Panc1 (cell line): ENCODE measurements around the gene NOMO2.
"Not testable (repeated sequence)": the region's sequence is repeated elsewhere in the genome, so short reads cannot be mapped to it uniquely, and the experiment has no call there.

Experiments used
- CTCF ChIP-seq: fragments of 450-650 bp; IDR thresholded peaks from 2 replicates; pipeline ENCODE4 v1.5.1; 2017; ENCODE audit warnings: mild to moderate bottlenecking
- POLR2AphosphoS5 ChIP-seq: IDR thresholded peaks from 2 replicates; pipeline ENCODE4 v1.6.1; 2012; ENCODE audit warnings: mild to moderate bottlenecking, low read depth, low read length, moderate library complexity
- TF ChIP-seq, protein P1 (sequence below), 2 experiments: IDR thresholded peaks; 2 replicates each; pipeline ENCODE4 v1.6.1; 2011 to 2012; ENCODE audit warnings: low read depth in 2 of 2, control low read depth in 1 of 2, low read length in 1 of 2, mild to moderate bottlenecking in 1 of 2, moderate library complexity in 1 of 2; ENCODE audit not compliant: insufficient read depth in 1 of 2

GRCh38 chr16:18603572-18604246 is 41.8 kb upstream of the NOMO2 start:
- not testable (repeated sequence) for TF ChIP-seq POLR2AphosphoS5, CTCF
- TF ChIP-seq, protein P1, sequence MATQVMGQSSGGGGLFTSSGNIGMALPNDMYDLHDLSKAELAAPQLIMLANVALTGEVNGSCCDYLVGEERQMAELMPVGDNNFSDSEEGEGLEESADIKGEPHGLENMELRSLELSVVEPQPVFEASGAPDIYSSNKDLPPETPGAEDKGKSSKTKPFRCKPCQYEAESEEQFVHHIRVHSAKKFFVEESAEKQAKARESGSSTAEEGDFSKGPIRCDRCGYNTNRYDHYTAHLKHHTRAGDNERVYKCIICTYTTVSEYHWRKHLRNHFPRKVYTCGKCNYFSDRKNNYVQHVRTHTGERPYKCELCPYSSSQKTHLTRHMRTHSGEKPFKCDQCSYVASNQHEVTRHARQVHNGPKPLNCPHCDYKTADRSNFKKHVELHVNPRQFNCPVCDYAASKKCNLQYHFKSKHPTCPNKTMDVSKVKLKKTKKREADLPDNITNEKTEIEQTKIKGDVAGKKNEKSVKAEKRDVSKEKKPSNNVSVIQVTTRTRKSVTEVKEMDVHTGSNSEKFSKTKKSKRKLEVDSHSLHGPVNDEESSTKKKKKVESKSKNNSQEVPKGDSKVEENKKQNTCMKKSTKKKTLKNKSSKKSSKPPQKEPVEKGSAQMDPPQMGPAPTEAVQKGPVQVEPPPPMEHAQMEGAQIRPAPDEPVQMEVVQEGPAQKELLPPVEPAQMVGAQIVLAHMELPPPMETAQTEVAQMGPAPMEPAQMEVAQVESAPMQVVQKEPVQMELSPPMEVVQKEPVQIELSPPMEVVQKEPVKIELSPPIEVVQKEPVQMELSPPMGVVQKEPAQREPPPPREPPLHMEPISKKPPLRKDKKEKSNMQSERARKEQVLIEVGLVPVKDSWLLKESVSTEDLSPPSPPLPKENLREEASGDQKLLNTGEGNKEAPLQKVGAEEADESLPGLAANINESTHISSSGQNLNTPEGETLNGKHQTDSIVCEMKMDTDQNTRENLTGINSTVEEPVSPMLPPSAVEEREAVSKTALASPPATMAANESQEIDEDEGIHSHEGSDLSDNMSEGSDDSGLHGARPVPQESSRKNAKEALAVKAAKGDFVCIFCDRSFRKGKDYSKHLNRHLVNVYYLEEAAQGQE (IDR thresholded peaks at IDR 0.05; ENCODE audit: insufficient read depth in 1 of 2, low read depth in 2 of 2, low read length in 1 of 2) = not testable (repeated sequence)
